ENCODE data around the gene ATXN7L1.

The ATXN7L1 gene

DNA sequence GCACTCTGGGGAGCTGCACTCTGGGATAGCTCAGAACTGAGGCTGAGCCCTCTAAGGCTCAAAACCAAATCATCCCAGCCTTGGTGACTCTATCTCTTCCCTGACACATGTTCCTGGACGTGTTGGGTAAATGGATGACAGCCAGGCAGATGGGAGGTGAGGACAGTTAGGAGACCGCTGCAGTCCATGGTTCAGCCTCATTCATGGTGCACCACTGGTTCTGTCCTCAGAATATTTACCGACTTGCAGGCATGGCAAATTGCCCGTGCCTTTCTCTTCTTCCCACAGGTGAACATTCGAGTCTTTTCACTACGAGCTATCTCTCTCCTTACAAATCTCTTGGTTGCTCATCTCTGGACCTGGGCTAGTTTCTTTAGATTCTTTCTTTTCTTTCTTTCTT lies 214.8 kb downstream of the ATXN7L1 start:
- Histone ChIP-seq H3K18ac (ENCODE audit: low read length) (no peak overlapping the region), H2AK5ac (ENCODE audit: low read depth, low read length) (no peak overlapping the region), H3K4me2 (ENCODE audit: insufficient read depth, low read length, poor library complexity, severe bottlenecking) (no peak overlapping the region), H4K91ac (ENCODE audit: low read depth, low read length, poor library complexity) (no peak overlapping the region), H3K4me1 (ENCODE audit: control insufficient read depth in 2 of 2, insufficient read depth in 1 of 2, low read depth in 1 of 2, low read length in 2 of 2) (peaks cover 0 to 9% of the 10 kb centered on the region in 2 donors), H3K9me3 (replicated peaks in 1 of 2; ENCODE audit: control insufficient read depth in 2 of 2, insufficient read depth in 1 of 2, low read depth in 1 of 2, low read length in 2 of 2) (no peaks in the 10 kb centered on the region), H2AFZ (ENCODE audit: low read length) (no peak overlapping the region), H3K4me3 (ENCODE audit: low read length in 2 of 2) (no peak overlapping the region), H3K27ac (replicated peaks; ENCODE audit: low read length) (no peak overlapping the region), H3K23ac (ENCODE audit: low read depth, low read length, poor library complexity) (no peak overlapping the region), H4K8ac (ENCODE audit: low read depth, low read length) (no peak overlapping the region), H3K14ac (ENCODE audit: low read length) (no peak overlapping the region), H3K4ac (ENCODE audit: low read length) (no peak overlapping the region), H3K27me3 (ENCODE audit: control insufficient read depth in 3 of 3, insufficient read depth in 3 of 3, low read depth in 1 of 3, low read length in 3 of 3) (no peaks in the 10 kb centered on the region), H2BK120ac (ENCODE audit: low read depth, low read length) (no peak overlapping the region), H3K79me1 (ENCODE audit: low read depth, low read length) (no peaks in the 10 kb centered on the region), H3K36me3 (replicated peaks in 1 of 2; ENCODE audit: control insufficient read depth in 2 of 2, insufficient read depth in 2 of 2, low read length in 2 of 2) (peaks cover 3 to 14% of the 10 kb centered on the region in 2 donors), H3K9ac (ENCODE audit: low read depth, low read length, poor library complexity) (no peak overlapping the region), H2BK12ac (ENCODE audit: low read length) (no peak overlapping the region), H2BK5ac (ENCODE audit: low read length) (no peak overlapping the region), H2BK15ac (ENCODE audit: low read length) (no peak overlapping the region)
- WGBS, 2 donors (ENCODE audit: extremely low coverage in 2 of 2, insufficient read length in 2 of 2, insufficient replicate concordance in 1 of 2), result no CpG with 5 or more reads among the region's 6 CpGs
- no peak for DNase-seq (ENCODE audit: low spot score)

DNA sequence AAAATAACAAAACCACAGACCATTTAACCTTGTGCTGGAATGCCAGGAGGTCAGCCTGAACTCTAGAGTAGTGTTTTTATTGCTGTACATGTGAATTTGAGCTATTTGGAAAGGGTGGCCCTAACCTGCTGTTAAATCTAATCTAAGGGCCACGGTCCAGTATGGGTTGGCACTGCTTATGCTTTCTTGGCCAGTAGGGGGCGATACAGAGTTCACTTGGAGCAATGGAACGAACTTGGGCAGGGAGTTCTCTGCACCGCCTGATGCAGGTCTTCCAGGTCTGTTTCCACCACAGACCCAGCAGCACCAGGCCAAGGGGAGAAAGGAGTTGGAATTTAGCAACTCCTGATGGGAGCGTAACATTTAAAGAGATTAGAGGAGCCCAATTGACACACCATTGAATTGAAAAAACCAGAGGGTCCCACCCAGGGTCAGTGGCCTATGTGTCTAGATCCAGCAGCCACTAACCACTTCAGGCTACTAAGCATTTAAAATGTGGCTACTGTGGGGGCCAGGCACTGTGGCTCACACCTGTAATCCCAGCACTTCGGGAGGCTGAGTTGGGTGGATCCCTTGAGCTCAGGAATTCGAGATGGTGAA lies 219.4 kb downstream of the ATXN7L1 start:
- H3K23ac ChIP-seq (ENCODE audit: low read depth, low read length, poor library complexity), result no peak overlapping the region
- H2AFZ ChIP-seq (ENCODE audit: low read length), result no peak overlapping the region
- no CpG with 5 or more reads among the region's 7 CpGs for WGBS, 2 donors (ENCODE audit: extremely low coverage in 2 of 2, insufficient read length in 2 of 2, insufficient replicate concordance in 1 of 2)
- no peak overlapping the region for H3K18ac ChIP-seq (ENCODE audit: low read length)
- no peak overlapping the region for H2AK5ac ChIP-seq (ENCODE audit: low read depth, low read length)
- DNase-seq (ENCODE audit: low spot score), result no peak
- no peak overlapping the region for H3K4ac ChIP-seq (ENCODE audit: low read length)
- H3K4me3 ChIP-seq (ENCODE audit: low read length in 2 of 2), result no peak overlapping the region
- no peak overlapping the region for H2BK12ac ChIP-seq (ENCODE audit: low read length)
- H3K36me3 ChIP-seq (replicated peaks in 1 of 2; ENCODE audit: control insufficient read depth in 2 of 2, insufficient read depth in 2 of 2, low read length in 2 of 2), result peaks cover 0 to 5% of the 10 kb centered on the region in 2 donors
- H2BK120ac ChIP-seq (ENCODE audit: low read depth, low read length), result no peak overlapping the region
- H3K79me1 ChIP-seq (ENCODE audit: low read depth, low read length), result peaks cover 2% of the 10 kb centered on the region
- H2BK5ac ChIP-seq (ENCODE audit: low read length), result no peak overlapping the region
- H3K4me2 ChIP-seq (ENCODE audit: insufficient read depth, low read length, poor library complexity, severe bottlenecking), result no peak overlapping the region
- H3K9me3 ChIP-seq (replicated peaks in 1 of 2; ENCODE audit: control insufficient read depth in 2 of 2, insufficient read depth in 1 of 2, low read depth in 1 of 2, low read length in 2 of 2), result no peaks in the 10 kb centered on the region
- no peak overlapping the region for H4K8ac ChIP-seq (ENCODE audit: low read depth, low read length)
- H4K91ac ChIP-seq (ENCODE audit: low read depth, low read length, poor library complexity), result no peak overlapping the region
- no peak overlapping the region for H3K14ac ChIP-seq (ENCODE audit: low read length)
- H3K27me3 ChIP-seq (ENCODE audit: control insufficient read depth in 3 of 3, insufficient read depth in 3 of 3, low read depth in 1 of 3, low read length in 3 of 3), result no peaks in the 10 kb centered on the region
- no peak overlapping the region for H3K9ac ChIP-seq (ENCODE audit: low read depth, low read length, poor library complexity)
- H3K4me1 ChIP-seq (ENCODE audit: control insufficient read depth in 2 of 2, insufficient read depth in 1 of 2, low read depth in 1 of 2, low read length in 2 of 2), result peaks cover 14 to 16% of the 10 kb centered on the region in 2 donors
- no peak overlapping the region for H2BK15ac ChIP-seq (ENCODE audit: low read length)
- H3K27ac ChIP-seq (replicated peaks; ENCODE audit: low read length), result no peak overlapping the region

DNA sequence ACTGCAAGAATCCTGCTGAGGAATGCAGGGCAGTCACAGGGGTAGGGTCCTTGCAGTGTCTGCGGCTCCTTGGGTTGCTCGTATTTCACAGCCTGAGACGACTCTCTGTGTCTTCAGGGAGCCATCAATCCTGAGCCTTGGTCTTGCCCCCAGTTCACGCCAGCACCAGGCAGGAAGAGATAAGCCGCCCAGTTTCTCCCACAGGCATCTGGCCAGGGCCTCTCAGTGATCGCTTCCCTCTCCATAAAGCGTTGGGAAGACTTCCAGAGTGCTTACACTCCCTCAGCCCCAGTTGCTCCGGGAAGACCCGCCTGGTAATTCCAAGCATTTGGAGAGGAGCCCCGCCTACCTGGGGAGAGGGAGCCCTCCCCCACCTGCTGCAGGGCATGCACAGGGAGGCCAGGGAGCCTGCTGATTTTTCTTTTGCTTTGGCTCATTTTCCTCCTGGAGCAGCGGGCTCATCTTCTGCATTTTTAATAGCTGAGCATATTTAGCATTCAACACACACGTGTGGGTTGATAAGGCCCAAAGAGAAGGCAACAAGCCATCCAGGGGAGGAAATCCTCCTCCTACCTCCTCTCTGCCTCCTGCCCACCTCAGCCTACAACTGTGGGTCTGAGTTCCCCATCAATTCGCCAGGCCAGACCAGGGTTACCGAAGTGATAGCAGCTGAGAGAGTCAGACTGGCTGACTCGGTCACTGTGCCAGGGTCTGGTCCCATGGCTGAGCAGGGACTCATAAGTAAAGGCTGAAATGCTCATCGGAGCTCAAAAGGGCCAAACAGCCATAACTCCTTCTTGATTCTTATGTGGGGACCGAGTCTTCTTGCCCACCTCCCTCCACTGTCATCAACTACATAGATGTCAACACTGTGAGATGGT lies 220.7 kb downstream of the ATXN7L1 start:
- no peak overlapping the region for H3K4me3 ChIP-seq (ENCODE audit: low read length in 2 of 2)
- no peaks in the 10 kb centered on the region for H3K9me3 ChIP-seq (replicated peaks in 1 of 2; ENCODE audit: control insufficient read depth in 2 of 2, insufficient read depth in 1 of 2, low read depth in 1 of 2, low read length in 2 of 2)
- DNase-seq (ENCODE audit: low spot score), result no peak

DNA sequence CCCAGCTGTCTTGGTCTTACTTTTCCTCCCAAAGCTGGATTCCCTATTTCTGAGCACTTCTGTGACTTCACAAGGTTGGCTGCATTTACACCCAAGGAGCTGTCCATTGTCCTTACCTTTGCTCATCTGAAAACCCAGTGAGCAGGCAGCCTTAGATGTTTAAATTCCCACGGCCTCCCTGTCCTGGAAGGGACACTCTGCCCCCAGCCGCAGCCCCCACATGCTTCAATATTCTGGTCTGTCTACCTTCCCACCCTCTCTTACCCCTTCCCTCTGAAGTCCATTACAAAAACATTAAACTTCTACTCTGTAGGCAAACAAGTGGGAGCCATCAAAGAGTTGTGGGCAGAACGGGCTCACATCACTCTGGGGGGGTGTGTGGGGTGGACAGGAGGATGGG lies 221.3 kb downstream of the ATXN7L1 start:
- no peak for DNase-seq (ENCODE audit: low spot score)
- Histone ChIP-seq H2AK5ac (ENCODE audit: low read depth, low read length) (no peak overlapping the region), H3K27me3 (ENCODE audit: control insufficient read depth in 3 of 3, insufficient read depth in 3 of 3, low read depth in 1 of 3, low read length in 3 of 3) (no peaks in the 10 kb centered on the region), H3K23ac (ENCODE audit: low read depth, low read length, poor library complexity) (peak overlapping the region; percentile 43), H4K8ac (ENCODE audit: low read depth, low read length) (no peak overlapping the region), H3K4ac (ENCODE audit: low read length) (no peak overlapping the region), H3K4me1 (ENCODE audit: control insufficient read depth in 2 of 2, insufficient read depth in 1 of 2, low read depth in 1 of 2, low read length in 2 of 2) (peaks cover 14 to 16% of the 10 kb centered on the region in 2 donors), H2BK120ac (ENCODE audit: low read depth, low read length) (no peak overlapping the region), H3K18ac (ENCODE audit: low read length) (peak overlapping the region; percentile 71), H2AFZ (ENCODE audit: low read length) (no peak overlapping the region), H3K4me3 (ENCODE audit: low read length in 2 of 2) (no peak overlapping the region), H3K14ac (ENCODE audit: low read length) (no peak overlapping the region), H3K9ac (ENCODE audit: low read depth, low read length, poor library complexity) (no peak overlapping the region), H3K4me2 (ENCODE audit: insufficient read depth, low read length, poor library complexity, severe bottlenecking) (peak overlapping the region; percentile 21), H3K79me1 (ENCODE audit: low read depth, low read length) (peaks cover 2% of the 10 kb centered on the region), H2BK12ac (ENCODE audit: low read length) (no peak overlapping the region), H3K36me3 (replicated peaks in 1 of 2; ENCODE audit: control insufficient read depth in 2 of 2, insufficient read depth in 2 of 2, low read length in 2 of 2) (no peaks in the 10 kb centered on the region), H3K27ac (replicated peaks; ENCODE audit: low read length) (peak overlapping the region; percentile 35), H4K91ac (ENCODE audit: low read depth, low read length, poor library complexity) (no peak overlapping the region), H3K9me3 (replicated peaks in 1 of 2; ENCODE audit: control insufficient read depth in 2 of 2, insufficient read depth in 1 of 2, low read depth in 1 of 2, low read length in 2 of 2) (no peaks in the 10 kb centered on the region), H2BK15ac (ENCODE audit: low read length) (no peak overlapping the region), H2BK5ac (ENCODE audit: low read length) (no peak overlapping the region)
- WGBS, 2 donors (ENCODE audit: extremely low coverage in 2 of 2, insufficient read length in 2 of 2, insufficient replicate concordance in 1 of 2), result no CpG with 5 or more reads among the region's 3 CpGs

More for the DNA sequence above, 220.7 kb downstream of the ATXN7L1 start:
- Histone ChIP-seq H2AK5ac (ENCODE audit: low read depth, low read length) (no peak overlapping the region), H3K36me3 (replicated peaks in 1 of 2; ENCODE audit: control insufficient read depth in 2 of 2, insufficient read depth in 2 of 2, low read length in 2 of 2) (peaks cover 0 to under 1% of the 10 kb centered on the region in 2 donors), H3K79me1 (ENCODE audit: low read depth, low read length) (peaks cover 2% of the 10 kb centered on the region), H2BK12ac (ENCODE audit: low read length) (no peak overlapping the region), H3K18ac (ENCODE audit: low read length) (peak overlapping the region; percentile 71), H4K8ac (ENCODE audit: low read depth, low read length) (no peak overlapping the region), H3K4ac (ENCODE audit: low read length) (no peak overlapping the region), H3K9ac (ENCODE audit: low read depth, low read length, poor library complexity) (no peak overlapping the region), H3K27me3 (ENCODE audit: control insufficient read depth in 3 of 3, insufficient read depth in 3 of 3, low read depth in 1 of 3, low read length in 3 of 3) (no peaks in the 10 kb centered on the region), H2BK15ac (ENCODE audit: low read length) (no peak overlapping the region), H4K91ac (ENCODE audit: low read depth, low read length, poor library complexity) (no peak overlapping the region), H3K14ac (ENCODE audit: low read length) (no peak overlapping the region), H2BK120ac (ENCODE audit: low read depth, low read length) (no peak overlapping the region), H2AFZ (ENCODE audit: low read length) (peak overlapping the region; percentile 10), H3K4me2 (ENCODE audit: insufficient read depth, low read length, poor library complexity, severe bottlenecking) (peak overlapping the region; percentile 21), H3K23ac (ENCODE audit: low read depth, low read length, poor library complexity) (peak overlapping the region; percentile 43), H3K27ac (replicated peaks; ENCODE audit: low read length) (peak overlapping the region; percentile 35), H2BK5ac (ENCODE audit: low read length) (no peak overlapping the region), H3K4me1 (ENCODE audit: control insufficient read depth in 2 of 2, insufficient read depth in 1 of 2, low read depth in 1 of 2, low read length in 2 of 2) (peaks cover 14 to 16% of the 10 kb centered on the region in 2 donors)
- no CpG with 5 or more reads among the region's 17 CpGs for WGBS, 2 donors (ENCODE audit: extremely low coverage in 2 of 2, insufficient read length in 2 of 2, insufficient replicate concordance in 1 of 2)

Measured in neuronal stem cell (in vitro differentiated cells).